ENCODE data around the gene CHRNB1.

CHRNB1 gene

GRCh38 chr17:7440113-7440833 lies 4.6 kb upstream of the CHRNB1 start:
- Histone ChIP-seq H3K9me3 (ENCODE audit: insufficient read depth, low read depth, low read length) (no peaks in the 10 kb centered on the region), H3K36me3 (ENCODE audit: insufficient read depth, low read length) (no peaks in the 10 kb centered on the region), H2AFZ (ENCODE audit: low read length) (peak overlapping the region; percentile 71), H4K20me1 (ENCODE audit: insufficient read depth, low read length, poor library complexity, severe bottlenecking) (peaks cover 13% of the 10 kb centered on the region), H3K4me2 (ENCODE audit: low read depth, low read length, poor library complexity, severe bottlenecking) (peak overlapping the region; percentile 85), H3K9me2 (replicated peaks; ENCODE audit: low read depth, low read length) (no peaks in the 10 kb centered on the region), H3F3A (ENCODE audit: low read depth) (no peaks in the 10 kb centered on the region; the same call in 1 of the 2 replicates), H3K4me1 (ENCODE audit: insufficient read depth, low read length, poor library complexity, severe bottlenecking) (peaks cover 32% of the 10 kb centered on the region), H3K79me2 (ENCODE audit: insufficient read depth, low read length) (peaks cover 43% of the 10 kb centered on the region; the same call in 1 of the 2 replicates), H3K9ac (ENCODE audit: low read depth, low read length, poor library complexity, severe bottlenecking) (peak overlapping the region; percentile 90), H3K27me3 (ENCODE audit: insufficient read depth, low read length, poor library complexity, severe bottlenecking) (no peaks in the 10 kb centered on the region), H3K4me3 (ENCODE audit: low read length, poor library complexity, severe bottlenecking) (peak overlapping the region; percentile 94)
- TF ChIP-seq EZH2phosphoT487 (IDR thresholded peaks at IDR 0.05; ENCODE audit: borderline replicate concordance) (no peak), CTCF (conservative IDR thresholded peaks at IDR 0.05; ENCODE audit: low read length) (no peak)

- no peaks in the 10 kb centered on the region for H3K9me2 ChIP-seq (replicated peaks; ENCODE audit: low read depth, low read length)
- no peaks in the 10 kb centered on the region; the same call in 1 of the 2 replicates for H3F3A ChIP-seq (ENCODE audit: low read depth)
- peak overlapping the region; percentile 90 for H3K9ac ChIP-seq (ENCODE audit: low read depth, low read length, poor library complexity, severe bottlenecking)
- H3K4me3 ChIP-seq (ENCODE audit: low read length, poor library complexity, severe bottlenecking) = peak overlapping the region; percentile 94
- H4K20me1 ChIP-seq (ENCODE audit: insufficient read depth, low read length, poor library complexity, severe bottlenecking) = peaks cover 13% of the 10 kb centered on the region
- H3K4me2 ChIP-seq (ENCODE audit: low read depth, low read length, poor library complexity, severe bottlenecking) = peak overlapping the region; percentile 85
- peaks cover 32% of the 10 kb centered on the region for H3K4me1 ChIP-seq (ENCODE audit: insufficient read depth, low read length, poor library complexity, severe bottlenecking)
- H2AFZ ChIP-seq (ENCODE audit: low read length) = peak overlapping the region; percentile 71
- H3K36me3 ChIP-seq (ENCODE audit: insufficient read depth, low read length) = no peaks in the 10 kb centered on the region
- TF ChIP-seq CTCF (conservative IDR thresholded peaks at IDR 0.05; ENCODE audit: low read length) (no peak), EZH2phosphoT487 (IDR thresholded peaks at IDR 0.05; ENCODE audit: borderline replicate concordance) (no peak)
- H3K27me3 ChIP-seq (ENCODE audit: insufficient read depth, low read length, poor library complexity, severe bottlenecking) = no peaks in the 10 kb centered on the region
- H3K9me3 ChIP-seq (ENCODE audit: insufficient read depth, low read depth, low read length) = no peaks in the 10 kb centered on the region
- peaks cover 41% of the 10 kb centered on the region; the same call in 1 of the 2 replicates for H3K79me2 ChIP-seq (ENCODE audit: insufficient read depth, low read length)
These were observed 4.0 kb upstream of the CHRNB1 start for GRCh38 chr17:7440834-7441195.

DNA sequence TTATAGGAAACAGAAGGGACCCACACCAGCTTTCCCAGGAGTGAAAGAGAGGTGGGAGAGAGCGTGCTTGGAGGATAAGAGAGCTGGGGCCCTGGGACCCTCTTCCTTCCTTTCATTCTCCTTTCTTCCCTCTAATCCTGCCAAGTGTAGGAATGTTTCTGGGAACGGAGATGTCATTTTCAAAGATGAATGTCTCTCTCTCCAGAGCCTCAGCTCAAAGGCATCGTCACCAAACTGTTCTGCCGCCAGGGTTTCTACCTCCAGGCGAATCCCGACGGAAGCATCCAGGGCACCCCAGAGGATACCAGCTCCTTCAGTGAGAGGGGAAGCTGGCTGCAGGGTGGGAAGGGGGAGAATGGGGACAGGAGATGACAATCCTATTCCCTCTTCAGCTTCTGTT lies 3.6 kb upstream of the CHRNB1 start:
- H3K9ac ChIP-seq (ENCODE audit: low read depth, low read length, poor library complexity, severe bottlenecking) = peak overlapping the region; percentile 90
- H3K4me1 ChIP-seq (ENCODE audit: insufficient read depth, low read length, poor library complexity, severe bottlenecking) = peaks cover 32% of the 10 kb centered on the region
- no peaks in the 10 kb centered on the region for H3K36me3 ChIP-seq (ENCODE audit: insufficient read depth, low read length)
- H3K27me3 ChIP-seq (ENCODE audit: insufficient read depth, low read length, poor library complexity, severe bottlenecking) = no peaks in the 10 kb centered on the region
- H3F3A ChIP-seq (ENCODE audit: low read depth) = no peaks in the 10 kb centered on the region; the same call in 1 of the 2 replicates
- TF ChIP-seq CTCF (conservative IDR thresholded peaks at IDR 0.05; ENCODE audit: low read length) (no peak), EZH2phosphoT487 (IDR thresholded peaks at IDR 0.05; ENCODE audit: borderline replicate concordance) (no peak)
- peak overlapping the region; percentile 85 for H3K4me2 ChIP-seq (ENCODE audit: low read depth, low read length, poor library complexity, severe bottlenecking)
- H3K79me2 ChIP-seq (ENCODE audit: insufficient read depth, low read length) = peaks cover 37% of the 10 kb centered on the region; the same call in 1 of the 2 replicates
- H4K20me1 ChIP-seq (ENCODE audit: insufficient read depth, low read length, poor library complexity, severe bottlenecking) = peaks cover 9% of the 10 kb centered on the region
- H3K4me3 ChIP-seq (ENCODE audit: low read length, poor library complexity, severe bottlenecking) = peak overlapping the region; percentile 94
- no peaks in the 10 kb centered on the region for H3K9me2 ChIP-seq (replicated peaks; ENCODE audit: low read depth, low read length)
- no peaks in the 10 kb centered on the region for H3K9me3 ChIP-seq (ENCODE audit: insufficient read depth, low read depth, low read length)
- no peak overlapping the region for H2AFZ ChIP-seq (ENCODE audit: low read length)
